OCI-LY7 (cell line): Measurements from ENCODE around the gene METAP1D.

Experiments
- EZH2phosphoT487 ChIP-seq: fragments of 200-600 bp; sonication (generic); IDR thresholded peaks from 2 replicates; pipeline ENCODE4 v1.6.1; 2018; ENCODE audit warnings: low read depth, borderline replicate concordance, mild to moderate bottlenecking, mixed run types, antibody characterized with exemption, low read length, moderate library complexity, mixed read lengths
- TF ChIP-seq, protein P1 (sequence below): fragments of 200-600 bp; sonication (generic); conservative IDR thresholded peaks from 2 replicates; pipeline ENCODE4 v1.5.1; 2014; ENCODE audit warnings: mild to moderate bottlenecking, antibody characterized with exemption, low read length, moderate library complexity, mixed read lengths

DNA sequence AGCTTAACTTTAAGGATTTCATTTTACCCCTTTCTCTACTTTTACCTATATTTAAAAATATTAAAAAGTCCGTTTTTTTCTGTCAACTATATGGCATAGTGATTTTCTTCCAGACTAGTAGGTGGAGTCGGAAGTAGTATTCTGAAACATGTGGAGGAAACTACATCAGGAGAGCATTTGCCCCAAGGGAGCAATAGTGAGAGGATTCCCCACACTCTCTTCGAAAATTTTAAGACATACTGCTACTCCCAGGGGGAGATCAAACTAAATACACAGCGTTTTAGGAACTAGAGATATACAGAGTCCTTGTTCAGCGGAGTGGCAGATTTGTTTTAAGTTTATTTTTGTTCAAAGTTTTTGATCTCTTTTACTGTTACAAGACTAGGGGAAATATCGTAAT is 40.6 kb downstream of the METAP1D start:
- no peak for TF ChIP-seq EZH2phosphoT487
- TF ChIP-seq, protein P1, sequence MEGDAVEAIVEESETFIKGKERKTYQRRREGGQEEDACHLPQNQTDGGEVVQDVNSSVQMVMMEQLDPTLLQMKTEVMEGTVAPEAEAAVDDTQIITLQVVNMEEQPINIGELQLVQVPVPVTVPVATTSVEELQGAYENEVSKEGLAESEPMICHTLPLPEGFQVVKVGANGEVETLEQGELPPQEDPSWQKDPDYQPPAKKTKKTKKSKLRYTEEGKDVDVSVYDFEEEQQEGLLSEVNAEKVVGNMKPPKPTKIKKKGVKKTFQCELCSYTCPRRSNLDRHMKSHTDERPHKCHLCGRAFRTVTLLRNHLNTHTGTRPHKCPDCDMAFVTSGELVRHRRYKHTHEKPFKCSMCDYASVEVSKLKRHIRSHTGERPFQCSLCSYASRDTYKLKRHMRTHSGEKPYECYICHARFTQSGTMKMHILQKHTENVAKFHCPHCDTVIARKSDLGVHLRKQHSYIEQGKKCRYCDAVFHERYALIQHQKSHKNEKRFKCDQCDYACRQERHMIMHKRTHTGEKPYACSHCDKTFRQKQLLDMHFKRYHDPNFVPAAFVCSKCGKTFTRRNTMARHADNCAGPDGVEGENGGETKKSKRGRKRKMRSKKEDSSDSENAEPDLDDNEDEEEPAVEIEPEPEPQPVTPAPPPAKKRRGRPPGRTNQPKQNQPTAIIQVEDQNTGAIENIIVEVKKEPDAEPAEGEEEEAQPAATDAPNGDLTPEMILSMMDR: no peak
